ENCODE results near the gene STX16.

The STX16 gene

GRCh38 chr20:58616411-58616810 is 34.7 kb upstream of the STX16 start:
- Histone ChIP-seq H3K4me3 (ENCODE audit: low read length) (no peak overlapping the region), H2AK5ac (ENCODE audit: low read length) (no peak overlapping the region), H3K79me1 (ENCODE audit: low read length) (no peaks in the 10 kb centered on the region), H3K9ac (ENCODE audit: low read length) (no peak overlapping the region), H3K4me1 (ENCODE audit: control insufficient read depth, low read depth, low read length) (no peaks in the 10 kb centered on the region), H4K8ac (ENCODE audit: low read depth, low read length) (no peak overlapping the region), H3K27ac (ENCODE audit: low read depth, low read length) (no peak overlapping the region), H3K36me3 (ENCODE audit: control insufficient read depth, insufficient read depth, low read length) (no peaks in the 10 kb centered on the region), H3K4ac (ENCODE audit: low read depth, low read length) (no peak overlapping the region), H2BK15ac (replicated peaks; ENCODE audit: low read depth) (no peak overlapping the region), H3K56ac (ENCODE audit: low read length) (no peak overlapping the region), H3K18ac (ENCODE audit: low read length) (no peak overlapping the region), H3K79me2 (ENCODE audit: control insufficient read depth, insufficient read depth, low read length) (no peaks in the 10 kb centered on the region), H2BK120ac (ENCODE audit: low read depth, low read length) (no peak overlapping the region), H3K27me3 (ENCODE audit: insufficient read depth, low read length, poor library complexity) (no peaks in the 10 kb centered on the region), H3K4me2 (ENCODE audit: low read length) (no peak overlapping the region), H4K5ac (ENCODE audit: low read length) (no peak overlapping the region), H2BK5ac (ENCODE audit: low read length) (no peak overlapping the region), H3K23ac (ENCODE audit: low read length) (no peak overlapping the region)
- WGBS (ENCODE audit: extremely low coverage, insufficient coverage, low lambda C conversion rate): no CpG with 5 or more reads among the region's 7 CpGs
- DNase-seq: no peak

GRCh38 chr20:58617158-58617557 is 33.9 kb upstream of the STX16 start:
- Histone ChIP-seq H4K8ac (ENCODE audit: low read depth, low read length) (no peak overlapping the region), H3K36me3 (ENCODE audit: control insufficient read depth, insufficient read depth, low read length) (no peaks in the 10 kb centered on the region), H3K4me3 (ENCODE audit: low read length) (no peak overlapping the region), H3K18ac (ENCODE audit: low read length) (no peak overlapping the region), H3K56ac (ENCODE audit: low read length) (no peak overlapping the region), H3K4ac (ENCODE audit: low read depth, low read length) (no peak overlapping the region), H3K23ac (ENCODE audit: low read length) (no peak overlapping the region), H3K9ac (ENCODE audit: low read length) (no peak overlapping the region), H3K79me2 (ENCODE audit: control insufficient read depth, insufficient read depth, low read length) (no peaks in the 10 kb centered on the region), H4K5ac (ENCODE audit: low read length) (no peak overlapping the region), H2BK15ac (replicated peaks; ENCODE audit: low read depth) (no peak overlapping the region), H2AK5ac (ENCODE audit: low read length) (no peak overlapping the region), H2BK120ac (ENCODE audit: low read depth, low read length) (no peak overlapping the region), H3K27me3 (ENCODE audit: insufficient read depth, low read length, poor library complexity) (no peaks in the 10 kb centered on the region), H2BK5ac (ENCODE audit: low read length) (no peak overlapping the region), H3K4me1 (ENCODE audit: control insufficient read depth, low read depth, low read length) (no peaks in the 10 kb centered on the region), H3K4me2 (ENCODE audit: low read length) (no peak overlapping the region), H3K79me1 (ENCODE audit: low read length) (no peaks in the 10 kb centered on the region), H3K27ac (ENCODE audit: low read depth, low read length) (no peak overlapping the region)
- whole genome bisulfite sequencing (ENCODE audit: extremely low coverage, insufficient coverage, low lambda C conversion rate): no CpG with 5 or more reads among the region's 5 CpGs
- no peak for DNase-seq

- H3K27me3 ChIP-seq (ENCODE audit: insufficient read depth, low read length, poor library complexity): no peaks in the 10 kb centered on the region
- no peak overlapping the region for H2BK5ac ChIP-seq (ENCODE audit: low read length)
- no peak for DNase-seq
- H2BK15ac ChIP-seq (replicated peaks; ENCODE audit: low read depth): no peak overlapping the region
- no peak overlapping the region for H3K18ac ChIP-seq (ENCODE audit: low read length)
- no peak overlapping the region for H3K9ac ChIP-seq (ENCODE audit: low read length)
- H3K4ac ChIP-seq (ENCODE audit: low read depth, low read length): no peak overlapping the region
- H3K27ac ChIP-seq (ENCODE audit: low read depth, low read length): no peak overlapping the region
- H4K5ac ChIP-seq (ENCODE audit: low read length): no peak overlapping the region
- H3K56ac ChIP-seq (ENCODE audit: low read length): no peak overlapping the region
- no peak overlapping the region for H3K23ac ChIP-seq (ENCODE audit: low read length)
- no peak overlapping the region for H3K4me3 ChIP-seq (ENCODE audit: low read length)
- no peak overlapping the region for H4K8ac ChIP-seq (ENCODE audit: low read depth, low read length)
- H3K4me2 ChIP-seq (ENCODE audit: low read length): no peak overlapping the region
- H3K36me3 ChIP-seq (ENCODE audit: control insufficient read depth, insufficient read depth, low read length): no peaks in the 10 kb centered on the region
- no peak overlapping the region for H2AK5ac ChIP-seq (ENCODE audit: low read length)
- no peaks in the 10 kb centered on the region for H3K79me2 ChIP-seq (ENCODE audit: control insufficient read depth, insufficient read depth, low read length)
- no peak overlapping the region for H2BK120ac ChIP-seq (ENCODE audit: low read depth, low read length)
- no peaks in the 10 kb centered on the region for H3K79me1 ChIP-seq (ENCODE audit: low read length)
- H3K4me1 ChIP-seq (ENCODE audit: control insufficient read depth, low read depth, low read length): no peaks in the 10 kb centered on the region
- no CpG with 5 or more reads among the region's 12 CpGs for WGBS (ENCODE audit: extremely low coverage, insufficient coverage, low lambda C conversion rate)
Observed at GRCh38 chr20:58618351-58619076, 32.6 kb upstream of the STX16 start.

- Histone ChIP-seq H3K79me1 (ENCODE audit: low read length) (no peaks in the 10 kb centered on the region), H3K4me3 (ENCODE audit: low read length) (no peak overlapping the region), H2BK120ac (ENCODE audit: low read depth, low read length) (no peak overlapping the region), H2BK5ac (ENCODE audit: low read length) (no peak overlapping the region), H2AK5ac (ENCODE audit: low read length) (no peak overlapping the region), H3K23ac (ENCODE audit: low read length) (no peak overlapping the region), H3K4me1 (ENCODE audit: control insufficient read depth, low read depth, low read length) (no peaks in the 10 kb centered on the region), H3K27me3 (ENCODE audit: insufficient read depth, low read length, poor library complexity) (no peaks in the 10 kb centered on the region), H4K8ac (ENCODE audit: low read depth, low read length) (no peak overlapping the region), H3K56ac (ENCODE audit: low read length) (peak overlapping the region; percentile 43), H3K4ac (ENCODE audit: low read depth, low read length) (no peak overlapping the region), H3K36me3 (ENCODE audit: control insufficient read depth, insufficient read depth, low read length) (no peaks in the 10 kb centered on the region), H3K79me2 (ENCODE audit: control insufficient read depth, insufficient read depth, low read length) (no peaks in the 10 kb centered on the region), H2BK15ac (replicated peaks; ENCODE audit: low read depth) (no peak overlapping the region), H4K5ac (ENCODE audit: low read length) (no peak overlapping the region), H3K18ac (ENCODE audit: low read length) (no peak overlapping the region), H3K9ac (ENCODE audit: low read length) (no peak overlapping the region), H3K4me2 (ENCODE audit: low read length) (no peak overlapping the region), H3K27ac (ENCODE audit: low read depth, low read length) (no peak overlapping the region)
- DNase-seq: peak; percentile 57
- no CpG with 5 or more reads among the region's 22 CpGs for WGBS (ENCODE audit: extremely low coverage, insufficient coverage, low lambda C conversion rate)
Observed at GRCh38 chr20:58619077-58619863, 31.8 kb upstream of the STX16 start.

GRCh38 chr20:58619864-58620431 is 31.1 kb upstream of the STX16 start:
- DNase-seq: peak; percentile 72
- no CpG with 5 or more reads among the region's 11 CpGs for WGBS (ENCODE audit: extremely low coverage, insufficient coverage, low lambda C conversion rate)
- Histone ChIP-seq H2BK5ac (ENCODE audit: low read length) (no peak overlapping the region), H3K79me2 (ENCODE audit: control insufficient read depth, insufficient read depth, low read length) (no peaks in the 10 kb centered on the region), H4K8ac (ENCODE audit: low read depth, low read length) (no peak overlapping the region), H3K4ac (ENCODE audit: low read depth, low read length) (no peak overlapping the region), H3K9ac (ENCODE audit: low read length) (no peak overlapping the region), H3K4me1 (ENCODE audit: control insufficient read depth, low read depth, low read length) (no peaks in the 10 kb centered on the region), H3K4me2 (ENCODE audit: low read length) (no peak overlapping the region), H3K23ac (ENCODE audit: low read length) (no peak overlapping the region), H3K36me3 (ENCODE audit: control insufficient read depth, insufficient read depth, low read length) (no peaks in the 10 kb centered on the region), H3K79me1 (ENCODE audit: low read length) (no peaks in the 10 kb centered on the region), H2AK5ac (ENCODE audit: low read length) (no peak overlapping the region), H3K56ac (ENCODE audit: low read length) (no peak overlapping the region), H3K18ac (ENCODE audit: low read length) (no peak overlapping the region), H4K5ac (ENCODE audit: low read length) (no peak overlapping the region), H3K4me3 (ENCODE audit: low read length) (no peak overlapping the region), H3K27ac (ENCODE audit: low read depth, low read length) (no peak overlapping the region), H2BK120ac (ENCODE audit: low read depth, low read length) (no peak overlapping the region), H2BK15ac (replicated peaks; ENCODE audit: low read depth) (no peak overlapping the region), H3K27me3 (ENCODE audit: insufficient read depth, low read length, poor library complexity) (no peaks in the 10 kb centered on the region)

Data from mesendoderm (in vitro differentiated cells).